Stimulated activated CD4-positive, alpha-beta T cell treated with anti-CD3 and anti-CD28 coated beads, Interleukin-12 subunit alpha, Interleukin-12 subunit beta, amount 100 ng/mL, for 48 hours (primary cell): ENCODE data around the gene CST3.
"Not testable (repeated sequence)": the region's sequence is repeated elsewhere in the genome, so short reads cannot be mapped to it uniquely, and the experiment has no call there.

Experiments
- DNase-seq, 3 donors: peaks; one replicate each; pipeline ENCODE4 v3.0.0-alpha.2; 2020; ENCODE audit warnings: low read depth in 2 of 3, low spot score in 1 of 3

CST3 gene

GRCh38 chr20:23629542-23630391 is 8.0 kb downstream of the CST3 start:
- no peak for DNase-seq

GRCh38 chr20:23629017-23629541 is 8.7 kb downstream of the CST3 start:
- no peak for DNase-seq

DNA sequence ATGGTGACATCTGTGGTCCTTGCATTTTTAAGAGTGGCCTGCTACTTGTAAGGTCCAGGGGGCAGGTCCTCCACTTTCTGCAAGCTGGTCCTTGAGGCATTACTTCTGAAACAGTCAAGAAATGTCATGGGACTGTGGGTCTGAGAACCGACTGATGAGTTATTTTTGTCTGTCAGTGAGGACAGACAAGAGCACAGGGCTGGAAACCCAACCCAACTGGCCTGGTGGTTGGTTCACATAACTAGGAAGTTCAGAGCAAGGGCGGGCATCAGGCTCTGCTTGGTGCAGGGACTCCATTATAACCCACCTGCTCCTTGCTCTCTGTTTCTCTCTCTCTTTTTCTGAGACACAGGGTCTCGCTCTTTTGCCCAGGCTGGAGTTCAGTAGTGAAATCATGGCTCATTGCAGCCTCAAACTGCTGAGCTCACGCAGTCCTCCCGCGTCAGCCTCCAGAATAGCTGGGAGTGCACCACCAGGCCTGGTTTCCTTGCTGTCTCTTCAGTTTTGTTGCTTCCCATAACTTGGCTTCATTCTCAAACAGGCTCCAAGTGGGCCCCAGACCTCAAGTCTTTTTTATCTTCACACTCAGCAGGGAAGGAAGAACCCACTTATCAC is 9.2 kb downstream of the CST3 start:
- DNase-seq, result no peak

- no peak for DNase-seq
Observed at GRCh38 chr20:23627501-23627900, 10.3 kb downstream of the CST3 start.

- no peak for DNase-seq
Observed at GRCh38 chr20:23626040-23626620, 11.6 kb downstream of the CST3 start.

DNA sequence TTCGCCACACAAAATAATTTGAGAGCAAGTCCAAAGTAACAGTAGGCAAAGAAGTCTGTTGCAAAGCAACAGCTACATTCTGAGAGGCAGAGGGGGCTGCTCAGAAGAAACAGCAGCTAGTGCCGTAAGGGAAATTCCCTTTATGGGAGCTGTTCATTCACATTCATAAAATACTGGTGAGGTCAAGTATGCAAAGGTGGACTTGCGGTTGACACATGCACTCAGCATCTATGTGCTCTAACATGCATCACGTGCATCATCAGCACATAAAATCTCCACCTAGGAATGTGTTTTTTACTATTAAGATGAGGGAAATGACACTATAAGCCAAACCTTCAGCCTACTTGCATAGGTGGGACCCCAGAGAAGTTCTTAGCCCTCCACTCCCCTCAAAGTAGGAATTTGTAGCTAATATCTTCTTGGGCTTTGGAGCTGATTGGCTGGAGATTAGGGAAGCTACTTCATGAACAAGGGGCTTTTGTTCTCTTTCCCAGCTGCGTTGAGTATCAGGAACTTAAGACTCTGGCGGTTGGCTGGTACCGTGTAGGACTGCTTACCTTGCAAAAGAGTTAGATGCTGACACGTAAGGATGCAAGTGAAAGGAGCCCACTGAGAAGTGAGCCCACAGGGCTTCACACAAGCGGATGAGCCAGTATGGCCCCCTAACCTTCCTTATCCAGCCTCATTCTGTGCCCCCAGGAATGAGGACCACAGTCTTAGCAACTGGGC is 12.4 kb downstream of the CST3 start:
- DNase-seq, result no peak

GRCh38 chr20:23624324-23624691 is 13.4 kb downstream of the CST3 start:
- no peak for DNase-seq

- no peak for DNase-seq
Observed at GRCh38 chr20:23623666-23624323, 14.0 kb downstream of the CST3 start.

- DNase-seq, result no peak
Observed at GRCh38 chr20:23622839-23623343, 14.9 kb downstream of the CST3 start.

DNA sequence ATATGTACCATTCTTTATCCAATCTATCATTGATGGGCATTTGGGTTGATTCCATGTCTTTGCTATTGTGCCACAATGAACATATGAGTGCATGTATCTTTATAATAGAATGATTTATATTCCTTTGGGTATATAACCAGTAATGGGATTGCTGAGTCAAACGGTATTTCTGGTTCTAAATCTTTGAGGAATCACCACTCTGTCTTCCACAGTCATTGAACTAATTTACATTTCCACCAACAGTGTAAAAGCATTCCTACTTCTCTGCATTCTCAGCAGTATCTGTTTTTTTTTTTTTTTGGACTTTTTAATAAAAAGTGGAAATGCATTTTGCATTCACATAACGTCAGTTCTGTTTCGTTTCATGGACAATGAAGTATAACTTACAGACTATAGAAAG is 15.4 kb downstream of the CST3 start:
- not testable (repeated sequence) for DNase-seq

- DNase-seq, result not testable (repeated sequence)
Observed at GRCh38 chr20:23620670-23621386, 16.9 kb downstream of the CST3 start.

GRCh38 chr20:23614163-23614562 is 23.6 kb downstream of the CST3 start:
- DNase-seq, result no peak

GRCh38 chr20:23613676-23614075 is 24.1 kb downstream of the CST3 start:
- no peak for DNase-seq

DNA sequence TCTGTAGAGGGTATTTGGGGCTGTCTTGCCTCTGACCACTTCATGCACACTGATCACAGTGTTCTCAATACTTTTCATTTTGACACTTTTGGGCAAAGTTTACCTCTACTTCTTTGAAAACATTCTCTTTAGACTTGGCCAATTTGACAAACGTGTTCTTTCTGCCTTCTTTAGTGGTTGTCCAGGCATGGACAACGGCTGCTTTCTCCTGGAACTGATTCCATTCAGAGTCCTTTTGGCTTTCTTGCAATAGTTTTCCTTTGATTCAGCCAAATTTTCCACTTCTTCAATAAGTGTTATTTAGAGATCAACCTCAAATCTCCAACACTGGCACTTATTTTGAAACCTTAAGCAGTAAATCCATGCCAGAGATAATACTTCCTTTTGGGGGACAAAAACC is 25.4 kb downstream of the CST3 start:
- no peak for DNase-seq

GRCh38 chr20:23609486-23610109 is 28.2 kb downstream of the CST3 start:
- no peak for DNase-seq

DNA sequence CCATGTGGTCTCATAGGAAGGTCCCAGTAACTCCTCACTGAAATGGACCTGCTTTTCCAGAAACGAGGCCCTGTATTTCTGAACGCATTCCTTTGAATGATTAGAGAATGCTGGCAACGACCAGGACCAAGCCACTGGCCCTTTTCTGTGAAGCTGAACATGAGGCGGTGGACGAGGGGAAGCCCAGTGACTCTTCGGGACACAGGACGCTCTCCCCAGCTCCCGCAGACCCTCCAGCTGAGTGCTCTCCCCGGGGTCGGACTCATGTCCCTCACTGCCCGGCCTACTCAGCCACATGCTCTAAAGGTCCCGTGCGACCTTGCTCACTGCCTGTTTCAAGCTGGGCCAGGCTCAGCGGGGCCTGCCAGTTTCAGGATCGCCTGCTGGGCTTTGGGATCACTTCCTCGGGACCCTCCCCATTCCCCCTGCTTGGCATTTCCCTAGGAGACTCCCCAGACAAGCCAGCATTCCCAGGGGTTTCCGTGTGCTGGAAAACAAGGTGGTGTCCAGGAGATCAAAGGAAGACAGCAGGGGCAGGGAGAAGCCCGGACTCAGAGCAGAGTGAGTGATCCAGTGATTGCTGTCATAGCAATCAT is 29.4 kb downstream of the CST3 start:
- no peak for DNase-seq

DNA sequence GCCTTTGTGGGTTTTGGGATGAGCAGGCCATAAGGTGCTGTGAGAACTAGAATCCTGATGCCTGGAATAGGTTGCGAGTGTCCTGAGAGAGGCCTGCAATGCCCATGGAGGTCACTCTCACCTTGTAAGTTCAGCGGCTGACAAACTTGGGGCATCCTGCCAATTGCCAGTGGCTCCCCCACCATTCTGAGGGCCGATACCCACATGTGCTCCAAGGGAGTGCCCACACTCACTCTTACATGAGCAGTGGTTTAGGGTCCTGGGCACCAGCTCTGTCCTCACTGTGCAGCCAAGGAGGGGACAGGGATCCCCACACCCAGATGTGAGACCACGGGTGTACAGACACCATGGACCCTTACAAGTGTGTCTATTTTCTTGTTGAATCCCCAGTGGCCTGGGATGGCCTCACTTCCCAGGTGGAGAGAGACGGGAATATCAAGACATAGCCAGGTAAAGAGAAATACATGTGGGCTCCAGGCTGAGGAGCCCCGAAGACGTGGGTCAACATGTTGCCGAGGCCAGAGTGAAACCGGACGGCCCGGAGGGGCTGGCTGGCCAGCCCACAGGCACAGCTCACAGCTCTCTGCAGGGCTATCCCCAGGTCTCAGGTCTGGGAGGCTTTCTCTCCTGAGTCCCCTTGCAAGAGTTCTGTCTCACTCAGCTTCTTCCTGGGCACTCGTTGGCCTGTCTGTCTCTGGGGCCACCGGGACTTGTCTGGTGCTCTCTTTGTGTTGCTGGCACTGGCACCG is 30.1 kb downstream of the CST3 start:
- DNase-seq, result no peak

GRCh38 chr20:23606652-23607049 is 31.1 kb downstream of the CST3 start:
- DNase-seq, result peak; percentile 41 to 64 (median 57)
